Activated CD8-positive, alpha-beta memory T cell treated with anti-CD3 and anti-CD28 coated beads for 36 hours (primary cell): ENCODE data around the gene CDKN2AIPNL. TPM values are rescaled to one million over a fixed set of nuclear protein-coding genes. Genes with fewer than 3 reads are reported as not detected.

Source experiments
- CTCF ChIA-PET: fragments of 350-600 bp; sonication (Branson Sonifier 250); formaldehyde crosslinking; loops from one replicate; lab custom pipeline; 2021; ENCODE audit warnings: antibody characterized with exemption; lab: Charles Lee
- POLR2A ChIA-PET: fragments of 350-600 bp; sonication (Branson Sonifier 250); formaldehyde crosslinking; loops from one replicate; lab custom pipeline; 2021; ENCODE audit warnings: antibody characterized with exemption; lab: Charles Lee
- total RNA-seq, 2 experiments: library from RNA; stranded (reverse); gene quantifications; one replicate each; pipeline ENCODE4 v1.2.3, GENCODE V29; 2021

Gene CDKN2AIPNL
- total RNA-seq, 2 experiments from 2014 or later = 42.3 to 44.7 TPM

GRCh38 chr5:134371834-134372340 lies 39.8 kb downstream of the CDKN2AIPNL start:
- CTCF ChIA-PET = interaction anchor here (0.7 to 1.6 kb wide), 7 partner anchors 10 to 303 kb away, joined by 3 to 7 read pairs (median 3); partner anchors contain the start of gene CDKN2AIPNL
- POLR2A ChIA-PET = interaction anchor here (0.5 to 1.9 kb wide), 10 partner anchors 9 to 367 kb away, joined by 3 to 13 read pairs (median 4); partner anchors contain the start of genes CAMLG, CDKN2AIPNL, PPP2CA and SKP1

GRCh38 chr5:134370871-134371833 lies 40.5 kb downstream of the CDKN2AIPNL start, which contains the start of gene UBE2B:
Gene UBE2B (plus strand): TSS chr5:134371569. CDS start chr5:134371596, 27 bp downstream.
- ChIA-PET CTCF (interaction anchor here (0.7 to 2.6 kb wide), 7 partner anchors 11 to 303 kb away, joined by 3 to 8 read pairs (median 4); partner anchors contain the start of gene CDKN2AIPNL), POLR2A (interaction anchor here (0.7 to 1.9 kb wide), 9 partner anchors 10 to 367 kb away, joined by 3 to 13 read pairs (median 4); partner anchors contain the start of genes CAMLG, CDKN2AIPNL, PPP2CA and SKP1)

GRCh38 chr5:134370311-134370870 lies 41.3 kb downstream of the CDKN2AIPNL start:
- ChIA-PET CTCF (interaction anchor here (0.6 to 2.6 kb wide), 4 partner anchors 112 to 1431 kb away, joined by 3 to 8 read pairs (median 4); no protein-coding TSS in a partner anchor), POLR2A (no interaction called here)

DNA sequence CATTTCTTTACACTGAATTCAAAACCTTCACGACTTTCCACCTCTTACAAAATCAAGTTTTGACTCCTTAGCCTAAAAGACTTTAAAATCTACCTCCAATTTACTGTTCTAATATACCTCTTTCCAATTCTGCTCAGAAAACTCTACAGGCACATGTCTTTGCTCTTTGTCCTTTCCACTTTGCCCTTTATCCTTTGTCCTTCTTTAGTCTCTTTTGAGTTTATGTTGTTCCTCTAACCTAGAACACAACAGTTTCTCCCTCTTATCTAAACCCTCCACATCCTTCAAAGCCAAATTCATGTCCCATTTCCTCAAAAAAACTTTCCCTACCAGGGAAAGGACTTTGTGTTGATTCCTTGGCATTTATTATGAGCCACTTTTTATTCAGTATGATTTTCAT lies 46.1 kb downstream of the CDKN2AIPNL start:
- POLR2A ChIA-PET = no interaction called here
- CTCF ChIA-PET = no interaction called here

DNA sequence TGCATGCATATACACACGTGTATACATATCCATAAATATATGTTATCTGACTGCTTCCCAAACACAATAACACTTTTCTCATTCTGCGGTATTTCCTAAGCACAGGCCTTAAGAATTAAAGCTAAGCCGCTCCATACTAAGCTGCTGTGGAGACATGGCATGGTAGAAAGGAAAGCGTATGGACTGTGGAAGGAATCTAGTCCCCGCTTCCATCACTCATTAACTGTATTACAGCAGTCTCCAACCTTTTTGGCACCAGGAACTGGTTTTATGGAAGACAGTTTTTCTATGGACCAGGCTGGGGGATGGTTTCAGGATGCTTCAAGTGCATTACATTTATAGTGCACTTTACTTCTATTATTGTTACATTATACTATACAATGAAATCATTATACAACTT lies 56.0 kb downstream of the CDKN2AIPNL start:
- ChIA-PET CTCF (no interaction called here), POLR2A (no interaction called here)

Other genes starting within 250 kb of the CDKN2AIPNL start
- 100 to 1,000 TPM; 245 to 268 TPM for gene SKP1, start 234.9 kb downstream of the CDKN2AIPNL start, total RNA-seq
- 100 to 1,000 TPM; 185 to 193 TPM for gene PPP2CA, start 185.8 kb downstream of the CDKN2AIPNL start, total RNA-seq
- 1 to 10 TPM; 3.6 to 4.3 TPM for gene CDKL3, start 44.7 kb downstream of the CDKN2AIPNL start, total RNA-seq
- 100 to 1,000 TPM in 1 of 2 experiments, 10 to 100 TPM in 1; 98.2 to 102 TPM for gene UBE2B, start 40.3 kb downstream of the CDKN2AIPNL start, total RNA-seq
- gene JADE2, start 113.8 kb upstream of the CDKN2AIPNL start, total RNA-seq = 10 to 100 TPM; 71.5 to 74.2 TPM
- gene SAR1B, start 220.9 kb upstream of the CDKN2AIPNL start, total RNA-seq = 10 to 100 TPM; 55.4 to 58.5 TPM
- gene SEC24A, start 236.9 kb upstream of the CDKN2AIPNL start, total RNA-seq = 10 to 100 TPM; 21.8 to 23.5 TPM